Measurements from ENCODE around the gene ZSWIM4. TPM values are rescaled to one million over a fixed set of nuclear protein-coding genes. Genes with fewer than 3 reads are reported as not detected.

Gene ZSWIM4
- total RNA-seq, 1 experiment from 2014 or later, result 11.5 TPM

GRCh38 chr19:13840305-13841085 is 45.3 kb downstream of the ZSWIM4 start:
- Mint-ChIP-seq H3K27ac (ENCODE audit: unreplicated experiment) (peak overlapping the region; percentile 96), H3K27me3 (ENCODE audit: unreplicated experiment) (no peaks in the 10 kb centered on the region), H3K9me3 (ENCODE audit: low read depth, unreplicated experiment) (no peaks in the 10 kb centered on the region), H3K36me3 (ENCODE audit: insufficient read depth, unreplicated experiment) (peaks cover 96% of the 10 kb centered on the region), H3K4me3 (ENCODE audit: low read depth, unreplicated experiment) (peak overlapping the region; percentile 86), H3K4me1 (ENCODE audit: low read depth, unreplicated experiment) (peaks cover 14% of the 10 kb centered on the region)
- TF ChIP-seq CTCF (IDR thresholded peaks at IDR 0.05; ENCODE audit: unreplicated experiment), result no peak
- CTCF ChIA-PET, result interaction anchor here (0.6 to 2.7 kb wide), 2 partner anchors 21 to 213 kb away, joined by 6 to 16 read pairs; no protein-coding TSS in a partner anchor
- intact Hi-C loops (cut with micrococcal nuclease; ENCODE audit: unreplicated experiment), result no loop called here
- DNase-seq, result peak; percentile 76
- TSS peak; percentile 31 for BruUV-seq (replicated peaks)

GRCh38 chr19:13841086-13841961 is 46.1 kb downstream of the ZSWIM4 start:
- Mint-ChIP-seq H3K36me3 (ENCODE audit: insufficient read depth, unreplicated experiment) (peaks cover 89% of the 10 kb centered on the region), H3K4me3 (ENCODE audit: low read depth, unreplicated experiment) (peak overlapping the region; percentile 86), H3K27ac (ENCODE audit: unreplicated experiment) (peak overlapping the region; percentile 96), H3K27me3 (ENCODE audit: unreplicated experiment) (no peaks in the 10 kb centered on the region), H3K4me1 (ENCODE audit: low read depth, unreplicated experiment) (peaks cover 21% of the 10 kb centered on the region), H3K9me3 (ENCODE audit: low read depth, unreplicated experiment) (no peaks in the 10 kb centered on the region)
- TF ChIP-seq CTCF (IDR thresholded peaks at IDR 0.05; ENCODE audit: unreplicated experiment), result no peak
- intact Hi-C loops (cut with micrococcal nuclease; ENCODE audit: unreplicated experiment), result no loop called here
- CTCF ChIA-PET, result interaction anchor here (0.6 to 2.7 kb wide), 3 partner anchors 21 to 166 kb away, joined by 3 to 16 read pairs (median 4); no protein-coding TSS in a partner anchor
- no peak for DNase-seq
- BruUV-seq (replicated peaks), result no TSS peak

GRCh38 chr19:13841962-13842290 is 46.7 kb downstream of the ZSWIM4 start:
- peaks cover 89% of the 10 kb centered on the region for H3K36me3 Mint-ChIP-seq (ENCODE audit: insufficient read depth, unreplicated experiment)
- DNase-seq, result no peak
- intact Hi-C loops (cut with micrococcal nuclease; ENCODE audit: unreplicated experiment), result no loop called here
- CTCF ChIA-PET, result interaction anchor here (0.6 to 0.7 kb wide), 2 partner anchors 20 to 165 kb away, joined by 3 to 4 read pairs; no protein-coding TSS in a partner anchor
- BruUV-seq (replicated peaks), result TSS peak; percentile 49
- H3K4me1 Mint-ChIP-seq (ENCODE audit: low read depth, unreplicated experiment), result peaks cover 21% of the 10 kb centered on the region
- peak overlapping the region; percentile 86 for H3K4me3 Mint-ChIP-seq (ENCODE audit: low read depth, unreplicated experiment)
- no peaks in the 10 kb centered on the region for H3K9me3 Mint-ChIP-seq (ENCODE audit: low read depth, unreplicated experiment)
- H3K27ac Mint-ChIP-seq (ENCODE audit: unreplicated experiment), result peak overlapping the region; percentile 96
- H3K27me3 Mint-ChIP-seq (ENCODE audit: unreplicated experiment), result no peaks in the 10 kb centered on the region
- no peak for TF ChIP-seq CTCF (IDR thresholded peaks at IDR 0.05; ENCODE audit: unreplicated experiment)

- intact Hi-C loops (cut with micrococcal nuclease; ENCODE audit: unreplicated experiment), result no loop called here
- peak overlapping the region; percentile 98 for H3K27ac Mint-ChIP-seq (ENCODE audit: unreplicated experiment)
Measured at GRCh38 chr19:13842291-13843103, 47.3 kb downstream of the ZSWIM4 start.

More at GRCh38 chr19:13842291-13843103, 47.3 kb downstream of the ZSWIM4 start:
- CTCF ChIA-PET, result no interaction called here
- H3K36me3 Mint-ChIP-seq (ENCODE audit: insufficient read depth, unreplicated experiment), result peaks cover 91% of the 10 kb centered on the region
- BruUV-seq (replicated peaks), result no TSS peak
- peaks cover 21% of the 10 kb centered on the region for H3K4me1 Mint-ChIP-seq (ENCODE audit: low read depth, unreplicated experiment)
- TF ChIP-seq CTCF (IDR thresholded peaks at IDR 0.05; ENCODE audit: unreplicated experiment), result no peak
- H3K4me3 Mint-ChIP-seq (ENCODE audit: low read depth, unreplicated experiment), result peak overlapping the region; percentile 86
- H3K9me3 Mint-ChIP-seq (ENCODE audit: low read depth, unreplicated experiment), result no peaks in the 10 kb centered on the region
- H3K27me3 Mint-ChIP-seq (ENCODE audit: unreplicated experiment), result no peaks in the 10 kb centered on the region
- DNase-seq, result peak; percentile 83

All from Calu3 (cell line).